GM21528 (cell line): ENCODE results near the gene SIPA1L3.

Experiments used
- ATAC-seq: cut with Tn5 transposase; IDR thresholded peaks from one replicate; pipeline ENCODE4 v1.9.1; 2021; ENCODE audit warnings: mild to moderate bottlenecking, moderate library complexity; ENCODE audit not compliant: unreplicated experiment, low FRiP score

The SIPA1L3 gene

DNA sequence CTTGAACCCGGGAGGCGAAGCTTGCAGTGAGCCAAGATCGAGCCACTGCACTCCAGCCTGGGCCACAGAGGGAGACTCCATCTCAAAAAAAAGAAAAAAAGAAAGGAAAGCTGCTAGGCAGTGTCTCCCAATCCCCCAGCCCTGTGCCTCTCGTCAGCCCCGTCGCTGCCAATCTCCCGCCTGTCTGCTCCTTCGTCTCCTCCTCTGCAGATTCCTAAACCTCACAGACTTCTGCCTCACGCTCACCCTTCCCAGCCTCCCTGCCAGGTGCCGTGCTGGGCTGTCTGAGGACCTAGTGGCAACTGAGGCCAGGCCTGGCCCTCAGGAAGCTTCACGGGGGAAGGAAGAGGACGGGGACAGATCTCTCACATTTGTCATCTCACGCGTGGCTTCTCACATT lies 295.5 kb downstream of the SIPA1L3 start:
- no peak for ATAC-seq

DNA sequence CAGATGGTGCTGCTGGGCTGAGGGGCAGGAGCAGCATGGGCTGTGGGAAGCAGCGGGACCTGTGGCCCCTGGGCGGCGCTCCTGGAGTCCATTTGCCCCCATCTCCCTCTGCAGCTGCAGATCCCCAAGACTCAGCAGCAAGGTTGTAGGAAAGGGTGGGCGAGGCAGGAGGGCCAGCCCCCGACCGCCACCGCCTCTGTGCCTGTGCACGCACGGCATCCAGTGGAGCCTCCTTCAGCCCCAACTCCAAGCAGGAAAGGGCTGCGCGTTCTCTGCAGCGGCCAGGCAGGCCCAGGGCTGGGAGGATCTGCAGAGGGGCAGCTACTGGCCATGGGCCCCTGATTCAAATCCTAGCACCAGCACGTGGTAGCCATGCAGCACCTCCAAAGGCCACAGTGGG lies 296.2 kb downstream of the SIPA1L3 start:
- no peak for ATAC-seq

DNA sequence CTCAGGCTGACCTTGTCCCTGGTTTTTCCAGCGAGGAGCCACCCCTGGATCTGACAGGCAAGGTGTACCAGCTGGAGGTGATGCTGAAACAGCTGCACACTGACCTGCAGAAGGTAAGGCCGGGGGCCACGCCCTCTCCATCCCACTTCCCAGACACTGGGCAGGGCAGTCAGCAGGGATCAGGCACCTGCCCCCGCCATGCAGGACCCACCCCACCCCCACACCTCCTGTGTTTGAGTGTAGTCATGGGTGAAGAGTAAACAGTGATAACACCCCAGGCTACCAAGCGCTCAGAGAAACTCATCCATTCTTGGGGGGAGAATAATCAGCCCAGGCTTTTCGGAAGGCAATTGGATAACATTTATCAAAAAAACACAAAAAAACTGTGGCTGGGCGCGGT lies 297.1 kb downstream of the SIPA1L3 start:
- ATAC-seq, result no peak

DNA sequence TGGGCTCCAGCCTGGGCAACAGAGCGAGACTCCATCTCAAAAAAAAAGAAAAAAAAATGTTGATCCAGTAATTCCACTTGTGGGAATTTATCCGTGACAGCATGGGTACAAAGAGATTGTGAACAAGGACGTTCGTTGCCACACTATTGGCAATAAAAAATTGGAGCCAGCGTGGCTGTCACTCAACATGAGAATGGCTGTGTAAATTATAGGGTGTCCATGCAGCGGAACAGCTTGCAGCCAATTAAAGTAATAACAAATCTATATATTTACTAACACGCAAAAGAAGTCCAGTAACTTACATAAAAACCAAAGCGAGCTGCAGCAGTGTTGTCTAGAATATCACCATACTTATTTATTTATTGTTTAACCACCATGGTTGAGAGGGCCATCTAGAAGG lies 297.7 kb downstream of the SIPA1L3 start:
- no peak for ATAC-seq

GRCh38 chr19:38206006-38206745 lies 299.2 kb downstream of the SIPA1L3 start:
- no peak for ATAC-seq

- ATAC-seq, result no peak
These were observed 299.9 kb downstream of the SIPA1L3 start for GRCh38 chr19:38206928-38207327.

GRCh38 chr19:38207543-38207942 lies 300.5 kb downstream of the SIPA1L3 start:
- no peak for ATAC-seq

- no peak for ATAC-seq
These were observed 301.6 kb downstream of the SIPA1L3 start for GRCh38 chr19:38208571-38208970.

- ATAC-seq, result no peak
These were observed 302.1 kb downstream of the SIPA1L3 start for GRCh38 chr19:38209152-38209551.

DNA sequence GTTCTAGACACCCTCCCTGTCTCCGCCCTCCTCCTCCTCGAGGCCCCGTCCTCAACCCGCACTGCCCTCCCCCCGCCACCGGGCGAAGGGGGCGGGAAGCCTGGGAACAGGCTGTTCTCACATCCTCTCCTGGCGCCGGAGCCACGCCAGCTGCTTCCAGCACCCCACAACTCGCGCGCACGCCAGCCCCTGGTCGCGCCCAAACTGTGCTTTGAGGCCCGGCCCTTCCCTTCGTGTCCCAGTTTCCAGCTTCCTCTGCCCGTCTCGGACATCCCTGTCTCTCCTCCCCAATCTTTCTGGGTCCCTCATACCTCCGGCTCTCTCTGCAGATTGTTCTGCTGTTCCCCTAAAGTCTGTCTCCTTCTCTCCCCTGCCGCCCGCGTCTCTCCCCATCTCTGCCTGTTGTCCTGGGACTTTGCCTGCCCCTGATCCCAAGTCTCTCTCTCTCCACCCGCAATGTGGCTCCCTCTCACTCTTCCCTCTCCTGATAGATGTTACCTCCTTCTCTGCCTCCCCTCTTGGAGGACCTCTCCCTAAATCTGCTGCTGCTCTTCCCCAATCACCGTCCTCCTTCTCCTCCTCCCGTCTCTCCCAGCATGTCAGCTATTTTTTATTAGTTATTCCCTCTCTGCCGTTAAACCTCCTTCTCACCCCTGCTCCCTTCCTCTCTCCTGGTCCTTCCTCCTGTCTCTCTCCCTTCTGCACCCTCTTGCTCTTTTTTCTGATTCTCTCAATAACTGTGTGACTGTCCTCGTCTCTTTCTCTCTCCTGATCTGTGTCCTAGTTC lies 302.9 kb downstream of the SIPA1L3 start:
- no peak for ATAC-seq

DNA sequence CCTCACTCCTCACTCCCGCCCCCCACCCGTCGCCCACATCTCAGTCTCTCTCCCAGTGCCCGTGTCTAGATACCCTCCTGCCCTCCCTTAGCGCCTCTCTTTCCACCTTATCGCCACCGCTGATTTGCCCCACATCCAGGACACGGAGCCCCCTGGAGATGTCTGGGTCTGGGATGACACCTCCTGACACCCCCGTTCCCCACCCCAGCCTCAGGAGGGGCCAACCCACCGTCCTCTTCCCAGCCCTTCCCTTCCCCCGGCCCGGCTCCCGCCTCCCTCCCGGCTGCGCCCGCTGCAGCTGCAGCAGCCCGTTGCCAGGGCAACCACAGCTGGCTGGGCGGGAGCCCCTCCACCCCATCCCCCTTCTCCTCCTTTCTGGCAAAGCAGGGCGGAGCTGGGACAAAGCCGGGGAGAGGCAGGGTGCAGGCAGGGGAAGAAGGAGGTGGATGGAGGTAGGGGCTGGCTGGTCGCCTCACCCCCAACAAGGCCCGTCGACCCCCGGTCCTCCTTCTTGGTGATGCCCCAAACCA lies 303.5 kb downstream of the SIPA1L3 start:
- no peak for ATAC-seq

- ATAC-seq, result no peak
These were observed 304.2 kb downstream of the SIPA1L3 start for GRCh38 chr19:38211151-38211591.

- no peak for ATAC-seq
These were observed 304.8 kb downstream of the SIPA1L3 start for GRCh38 chr19:38211766-38212165.

- no peak for ATAC-seq
These were observed 306.5 kb downstream of the SIPA1L3 start for GRCh38 chr19:38213469-38213868.

GRCh38 chr19:38213911-38214625 lies 307.1 kb downstream of the SIPA1L3 start:
- ATAC-seq, result no peak

DNA sequence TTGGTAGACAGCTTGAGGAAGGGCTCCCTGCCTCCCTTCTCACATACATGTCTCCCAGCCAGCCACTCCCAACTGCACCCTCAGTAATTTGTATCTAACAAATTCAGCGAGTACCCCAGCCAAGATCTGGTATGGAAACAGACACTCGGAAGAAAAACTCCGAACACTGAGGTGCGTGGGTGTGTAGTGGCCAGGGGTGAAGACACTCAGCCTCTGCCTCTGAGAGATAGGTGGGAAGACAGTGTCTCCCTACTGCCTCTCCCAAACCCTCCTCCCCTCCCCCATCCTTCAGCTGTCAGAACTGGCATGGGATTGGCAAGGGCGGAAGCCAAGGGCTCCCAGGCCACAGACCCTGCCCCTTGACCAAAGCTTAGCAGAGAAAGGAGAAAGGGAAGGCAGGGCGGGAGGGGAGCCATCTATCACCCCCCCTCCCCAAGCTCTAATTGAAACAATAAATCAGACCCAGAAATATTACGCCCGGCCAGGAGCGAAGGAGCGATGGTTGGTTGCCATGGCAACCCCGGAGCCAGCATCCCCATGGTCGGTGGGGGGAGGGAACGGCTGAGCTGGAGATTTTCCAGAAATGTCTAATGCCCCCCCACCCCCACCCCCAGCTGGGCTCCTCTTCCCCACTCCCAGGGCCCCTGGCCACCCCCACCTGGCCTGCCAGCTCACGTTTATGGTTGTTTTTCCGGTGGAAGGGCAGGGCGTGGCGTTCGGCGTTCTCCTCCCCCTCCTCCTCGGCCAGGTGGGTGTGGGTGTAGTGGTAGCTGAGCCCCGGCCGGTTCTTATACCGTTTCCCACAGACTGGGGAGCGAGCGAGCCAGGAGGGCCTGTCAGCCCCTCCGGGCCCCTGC lies 310.0 kb downstream of the SIPA1L3 start:
- no peak for ATAC-seq

GRCh38 chr19:38218204-38218603 lies 311.2 kb downstream of the SIPA1L3 start:
- ATAC-seq, result no peak

- no peak for ATAC-seq
These were observed 312.2 kb downstream of the SIPA1L3 start for GRCh38 chr19:38219221-38219620.

DNA sequence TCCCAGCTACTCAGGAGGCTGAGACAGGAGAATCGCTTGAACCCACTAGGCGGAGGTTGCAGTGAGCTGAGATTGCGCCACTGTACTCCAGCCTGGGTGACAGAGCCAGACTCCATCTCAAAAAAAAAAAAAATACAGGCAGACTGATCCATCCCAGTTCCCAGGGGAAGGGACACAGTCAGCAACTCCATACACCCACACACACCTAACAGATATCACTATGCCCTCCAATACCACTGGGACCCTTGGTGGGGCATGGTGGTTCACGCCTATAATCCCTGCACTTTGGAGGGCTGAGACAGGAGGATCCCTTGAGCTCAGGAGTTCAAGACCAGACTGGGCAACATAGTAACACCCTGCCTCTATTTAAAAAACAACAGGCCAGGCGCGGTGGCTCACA lies 314.4 kb downstream of the SIPA1L3 start:
- no peak for ATAC-seq
